GM12865 (cell line): Measurements from ENCODE around the gene ADRB2.

Source experiments
- DNase-seq: peaks from one replicate; pipeline ENCODE4 v3.0.0; 2010; ENCODE audit warnings: low read depth
- H3K4me3 ChIP-seq: 2 replicates; pipeline ENCODE4 v1.5.1; 2011; ENCODE audit warnings: mild to moderate bottlenecking, low read depth, low read length, control low read depth
- CTCF ChIP-seq: IDR thresholded peaks from 2 replicates; pipeline ENCODE4 v1.5.1; 2011; ENCODE audit warnings: low read length, control low read depth, low read depth, inconsistent platforms; ENCODE audit not compliant: insufficient read depth; ENCODE audit errors: missing control alignments

Gene ADRB2

GRCh38 chr5:148848393-148849031, 22.1 kb downstream of the ADRB2 start:
- no peak for TF ChIP-seq CTCF
- DNase-seq, result no peak
- H3K4me3 ChIP-seq, result no peak overlapping the region

GRCh38 chr5:148849461-148849860, 23.1 kb downstream of the ADRB2 start:
- DNase-seq, result no peak
- no peak overlapping the region for H3K4me3 ChIP-seq
- no peak for TF ChIP-seq CTCF

GRCh38 chr5:148850836-148851235, 24.4 kb downstream of the ADRB2 start:
- H3K4me3 ChIP-seq, result no peak overlapping the region
- DNase-seq, result no peak
- no peak for TF ChIP-seq CTCF

- peak; percentile 10 for DNase-seq
- no peak for TF ChIP-seq CTCF
- no peak overlapping the region for H3K4me3 ChIP-seq
Measured at GRCh38 chr5:148853868-148854267, 27.5 kb downstream of the ADRB2 start.

- no peak for DNase-seq
- H3K4me3 ChIP-seq, result no peak overlapping the region
- TF ChIP-seq CTCF, result no peak
Measured at GRCh38 chr5:148855249-148856008, 29.0 kb downstream of the ADRB2 start.

- no peak for TF ChIP-seq CTCF
- no peak overlapping the region for H3K4me3 ChIP-seq
- no peak for DNase-seq
Measured at GRCh38 chr5:148856009-148856367, 29.6 kb downstream of the ADRB2 start.

GRCh38 chr5:148856424-148856823, 30.0 kb downstream of the ADRB2 start:
- TF ChIP-seq CTCF, result no peak
- no peak overlapping the region for H3K4me3 ChIP-seq
- DNase-seq, result no peak
